ENCODE results near the gene SENP1. TPM values are rescaled to one million over a fixed set of nuclear protein-coding genes. Genes with fewer than 3 reads are reported as not detected.

SENP1 gene
- total and polyA plus RNA-seq, 2 of the 4 experiments (the other 2 are of a cell fraction), result 7.2 to 25.3 TPM

DNA sequence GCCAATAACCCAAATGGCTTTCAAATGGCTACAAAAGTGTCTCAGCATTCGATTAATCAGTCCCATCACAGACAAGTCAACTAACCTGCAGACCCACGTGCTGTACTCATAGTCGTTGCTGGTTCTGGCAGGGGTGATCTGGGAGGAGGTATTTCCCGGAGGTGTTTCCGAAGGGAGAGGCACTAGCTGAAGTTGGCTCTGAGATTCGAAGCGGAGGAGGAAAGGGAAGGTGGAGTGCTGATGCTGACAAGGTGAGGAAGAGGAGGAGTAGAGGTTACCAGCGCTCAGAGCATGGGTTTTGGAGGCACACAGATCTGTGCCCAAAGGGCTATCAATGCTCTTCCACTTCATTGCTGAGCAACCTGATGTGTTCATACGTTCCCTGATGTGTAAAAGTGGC, 81.1 kb downstream of the SENP1 start:
- no peak overlapping the region for H4K91ac ChIP-seq (ENCODE audit: insufficient read depth, low read depth, low read length)
- no peaks in the 10 kb centered on the region for H4K20me1 ChIP-seq (ENCODE audit: insufficient read depth, low read length)
- H3K27ac ChIP-seq (ENCODE audit: insufficient read depth, low read length), result no peak overlapping the region
- H2BK120ac ChIP-seq (ENCODE audit: low read depth, low read length), result no peak overlapping the region
- no TSS peak for BruUV-seq (replicated peaks)
- no peak overlapping the region for H4K8ac ChIP-seq (ENCODE audit: low read depth in 2 of 2, low read length in 2 of 2)
- ATAC-seq (ENCODE audit: low read depth) (no peak), DNase-seq (no peak)
- no peaks in the 10 kb centered on the region for H3K36me3 ChIP-seq (ENCODE audit: control insufficient read depth, insufficient read depth, low read length)
- H2AK9ac ChIP-seq (replicated peaks; ENCODE audit: low read depth, low read length, poor library complexity), result no peak overlapping the region
- H2BK15ac ChIP-seq (ENCODE audit: low read depth, low read length), result no peak overlapping the region
- no peak overlapping the region for H3K4ac ChIP-seq (ENCODE audit: low read depth, low read length)
- no peak overlapping the region for H2AFZ ChIP-seq (replicated peaks; ENCODE audit: low read length, poor library complexity)
- H3K9ac ChIP-seq (ENCODE audit: low read depth, low read length), result no peak overlapping the region
- H3K9me1 ChIP-seq (ENCODE audit: insufficient read depth, low read length), result no peaks in the 10 kb centered on the region
- dilution Hi-C loops (cut with HindIII; ENCODE audit: low sequenced_read_pairs, unreplicated experiment) (no loop called here), intact Hi-C loops (cut with micrococcal nuclease) (no loop called here), in situ Hi-C loops (cut with MboI; ENCODE audit: low sequenced_read_pairs) (no loop called here)
- ChIA-PET POLR2A (ENCODE audit: unreplicated experiment) (no interaction called here), CTCF (no interaction called here)
- no peak overlapping the region for H2BK5ac ChIP-seq (ENCODE audit: low read depth, low read length, poor library complexity, severe bottlenecking)
- no peak overlapping the region for H3K56ac ChIP-seq (ENCODE audit: extremely low read depth, insufficient read depth, low read length)
- H3K79me1 ChIP-seq (ENCODE audit: low read depth in 1 of 2, low read length in 2 of 2), result no peaks in the 10 kb centered on the region
- H3K4me3 ChIP-seq (ENCODE audit: insufficient read depth, low read depth, low read length), result no peak overlapping the region
- H3K27me3 ChIP-seq (ENCODE audit: control insufficient read depth, insufficient read depth, low read length), result peaks cover 60% of the 10 kb centered on the region
- peaks cover 1% of the 10 kb centered on the region; the same call in 1 of the 2 replicates for H3K4me1 ChIP-seq (ENCODE audit: control insufficient read depth, insufficient read depth, low read length)
- H3K23ac ChIP-seq (ENCODE audit: low read depth, low read length), result no peak overlapping the region
- no peak overlapping the region for H3K14ac ChIP-seq (replicated peaks; ENCODE audit: low read depth, low read length)
- 77% methylated on average over 4 of the region's 9 CpGs; no CpG with 5 or more reads in 1 of the 2 experiments for WGBS, 2 experiments (ENCODE audit: extremely low coverage in 2 of 2, insufficient read length in 1 of 2)
- H2AK5ac ChIP-seq (ENCODE audit: low read depth, low read length), result no peak overlapping the region
- no peak overlapping the region for H3K4me2 ChIP-seq (ENCODE audit: low read depth, low read length)
- no peak for TF ChIP-seq FOS (IDR thresholded peaks at IDR 0.05; ENCODE audit: low read depth, low read length)
- H3K18ac ChIP-seq (ENCODE audit: low read depth, low read length), result no peak overlapping the region
- H2BK20ac ChIP-seq (ENCODE audit: low read depth, low read length), result no peak overlapping the region
- H3K9me3 ChIP-seq (ENCODE audit: control insufficient read depth, insufficient read depth, low read length), result no peaks in the 10 kb centered on the region
- H4K5ac ChIP-seq (ENCODE audit: low read depth, low read length), result no peak overlapping the region

Data from IMR-90 (cell line).